ENCODE measurements around the gene OTOR. TPM values are rescaled to one million over a fixed set of nuclear protein-coding genes. Genes with fewer than 3 reads are reported as not detected.

The OTOR gene
- total and polyA plus RNA-seq, 2 of the 8 experiments (the other 6 are each of a cell fraction or from before 2014, with no cell fraction given): not detected

DNA sequence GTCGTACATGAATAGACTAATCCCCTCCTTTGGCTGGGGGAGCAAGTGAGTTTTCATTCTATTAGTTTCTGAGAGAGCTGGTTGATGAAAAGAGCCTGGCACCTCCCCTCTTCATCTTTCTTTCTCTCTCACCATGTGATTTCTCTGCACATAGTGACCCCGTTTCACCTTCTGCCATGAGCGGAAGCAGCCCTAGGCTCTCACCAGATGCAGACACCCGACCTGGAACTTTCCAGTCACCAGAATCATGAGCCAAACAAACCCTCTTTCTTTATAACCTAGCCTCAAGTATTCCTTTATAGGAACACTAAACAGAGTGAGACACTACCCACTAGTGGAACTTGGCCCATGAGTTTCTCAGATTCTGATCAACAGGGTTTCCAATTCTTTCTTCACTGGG, 16.4 kb downstream of the OTOR start:
- no peak overlapping the region for H2BK120ac ChIP-seq (replicated peaks; ENCODE audit: low read depth, low read length)
- H2BK15ac ChIP-seq (ENCODE audit: low read length): no peak overlapping the region
- H3K4me1 ChIP-seq (replicated peaks in 1 of 4; ENCODE audit: control insufficient read depth in 3 of 4, insufficient read depth in 4 of 4, low read length in 3 of 4): peaks cover 0 to 6% (median 2%) of the 10 kb centered on the region in 4 experiments; a peak in 2 of 7 replicates
- no peak overlapping the region for H3K4me2 ChIP-seq (ENCODE audit: insufficient read depth in 1 of 2, low read depth in 2 of 2, low read length in 2 of 2)
- no peaks in the 10 kb centered on the region for H3K79me1 ChIP-seq (ENCODE audit: low read depth, low read length)
- no peak overlapping the region for H2BK12ac ChIP-seq (ENCODE audit: low read depth, low read length)
- no peaks in the 10 kb centered on the region for H3K36me3 ChIP-seq (ENCODE audit: control insufficient read depth in 2 of 4, insufficient read depth in 4 of 4, low read length in 3 of 4)
- no peak overlapping the region for H3K4me3 ChIP-seq (ENCODE audit: extremely low read depth in 1 of 4, insufficient read depth in 2 of 4, low read depth in 3 of 4, low read length in 4 of 4)
- no peak overlapping the region for H2AFZ ChIP-seq (ENCODE audit: low read length)
- 59% methylated on average over 4 of the region's 4 CpGs; no CpG with 5 or more reads in 1 of the 2 experiments for WGBS, 2 experiments (ENCODE audit: extremely low coverage in 1 of 2, insufficient coverage in 1 of 2, insufficient read length in 1 of 2, insufficient replicate concordance in 2 of 2, low coverage in 1 of 2, low lambda C conversion rate in 2 of 2, missing lambda C conversion rate in 1 of 2)
- DNase-seq (ENCODE audit: low read depth in 1 of 2, low spot score in 2 of 2) (no peak), FAIRE-seq (no peak)
- H3K4ac ChIP-seq (replicated peaks; ENCODE audit: insufficient read length, low read depth, low read length): no peak overlapping the region
- ChIA-PET POLR2A (ENCODE audit: partially characterized antibody) (no interaction called here), CTCF (ENCODE audit: partially characterized antibody) (no interaction called here)
- H3K18ac ChIP-seq (ENCODE audit: extremely low read depth, low read length): no peak overlapping the region
- H3K79me2 ChIP-seq (ENCODE audit: control insufficient read depth in 1 of 2, insufficient read depth in 2 of 2, low read length in 2 of 2): no peaks in the 10 kb centered on the region
- H2AK5ac ChIP-seq (ENCODE audit: low read depth, low read length): no peak overlapping the region
- no peak overlapping the region for H3K23ac ChIP-seq (ENCODE audit: insufficient read length)
- no peak overlapping the region for H4K8ac ChIP-seq (ENCODE audit: extremely low read depth, insufficient read depth, low read length)
- H3K27ac ChIP-seq (ENCODE audit: low read depth, low read length): no peak overlapping the region
- no peak overlapping the region for H3K14ac ChIP-seq (ENCODE audit: insufficient read length)
- H3K23me2 ChIP-seq (ENCODE audit: low read depth, low read length): no peaks in the 10 kb centered on the region
- H3K9me3 ChIP-seq (ENCODE audit: insufficient read depth in 2 of 2, low read depth in 1 of 2, low read length in 1 of 2): no peaks in the 10 kb centered on the region
- no peak overlapping the region for H3K9ac ChIP-seq (replicated peaks in 1 of 4; ENCODE audit: extremely low read depth in 1 of 4, low read depth in 3 of 4, low read length in 3 of 4)
- no peak overlapping the region for H2BK20ac ChIP-seq (ENCODE audit: low read length)
- no peak overlapping the region for H2BK5ac ChIP-seq (ENCODE audit: low read depth, low read length)
- H3K56ac ChIP-seq (replicated peaks; ENCODE audit: insufficient read length, low read depth, low read length): no peak overlapping the region
- no peaks in the 10 kb centered on the region for H4K20me1 ChIP-seq (replicated peaks in 1 of 2; ENCODE audit: control insufficient read depth in 1 of 2, insufficient read depth in 2 of 2, low read length in 2 of 2)
- H4K91ac ChIP-seq (replicated peaks; ENCODE audit: insufficient read length, low read length): no peak overlapping the region
- TF ChIP-seq JUND (IDR thresholded peaks at IDR 0.05; ENCODE audit: low read length) (no peak), GTF2F1 (IDR thresholded peaks at IDR 0.05; ENCODE audit: borderline replicate concordance, low read depth, low read length) (no peak), HDAC6 (IDR thresholded peaks at IDR 0.05; ENCODE audit: low read depth, low read length) (no peak), TBP (IDR thresholded peaks at IDR 0.05; ENCODE audit: low read depth, low read length) (no peak), EGR1 (IDR thresholded peaks at IDR 0.05; ENCODE audit: borderline replicate concordance, low read depth, low read length) (no peak), CREB1 (IDR thresholded peaks at IDR 0.05) (no peak), BRCA1 (IDR thresholded peaks at IDR 0.05; ENCODE audit: low read depth, low read length) (no peak), RAD21 (IDR thresholded peaks at IDR 0.05 in 1 of 2, conservative IDR thresholded peaks at IDR 0.05 in 1 of 2; ENCODE audit: low read depth in 2 of 2, low read length in 2 of 2) (no peak), SIX5 (IDR thresholded peaks at IDR 0.05; ENCODE audit: low read depth, low read length) (no peak), KDM1A (IDR thresholded peaks at IDR 0.05; ENCODE audit: borderline replicate concordance, low read length) (no peak), TAF1 (IDR thresholded peaks at IDR 0.05; ENCODE audit: low read depth, low read length) (no peak), TEAD4 (IDR thresholded peaks at IDR 0.05; ENCODE audit: low read depth, low read length) (no peak), TAF7 (optimal IDR thresholded peaks at IDR 0.05; ENCODE audit: borderline replicate concordance, low read depth, low read length) (no peak), SIN3A (conservative IDR thresholded peaks at IDR 0.05 in 1 of 2, IDR thresholded peaks at IDR 0.05 in 1 of 2; ENCODE audit: low read depth in 1 of 2, low read length in 2 of 2) (no peak), NANOG (IDR thresholded peaks at IDR 0.05; ENCODE audit: insufficient read depth, low read depth, low read length, poor library complexity, severe bottlenecking) (no peak), POLR2AphosphoS5 (IDR thresholded peaks at IDR 0.05; ENCODE audit: low read depth, low read length) (no peak)
- no peaks in the 10 kb centered on the region; a peak in 1 of 7 replicates for H3K27me3 ChIP-seq (replicated peaks in 1 of 4; ENCODE audit: control insufficient read depth in 3 of 4, extremely low read depth in 1 of 4, insufficient read depth in 3 of 4, low read length in 3 of 4)
- no peak overlapping the region for H4K5ac ChIP-seq (ENCODE audit: insufficient read length, low read depth, low read length)

Data from H1 (cell line).